Prostate gland (tissue), 2 donors: ENCODE data around the gene ZFAND3.

Experiments
- CTCF ChIP-seq, 4 experiments: fragments of 200-600 bp in 2 of 4; fragments of 450-650 bp in 2 of 4; sonication (generic) in 2 of 4; IDR thresholded peaks; 1 replicate in 3 of 4; 2 replicates in 1 of 4; pipeline ENCODE4 v1.5.1; 2016 to 2019; ENCODE audit warnings: antibody characterized with exemption in 4 of 4, mild to moderate bottlenecking in 2 of 4, moderate library complexity in 2 of 4
- POLR2A ChIP-seq: fragments of 450-650 bp; IDR thresholded peaks from one replicate; pipeline ENCODE4 v1.6.1; 2016; ENCODE audit warnings: antibody characterized with exemption, mild to moderate bottlenecking

DNA sequence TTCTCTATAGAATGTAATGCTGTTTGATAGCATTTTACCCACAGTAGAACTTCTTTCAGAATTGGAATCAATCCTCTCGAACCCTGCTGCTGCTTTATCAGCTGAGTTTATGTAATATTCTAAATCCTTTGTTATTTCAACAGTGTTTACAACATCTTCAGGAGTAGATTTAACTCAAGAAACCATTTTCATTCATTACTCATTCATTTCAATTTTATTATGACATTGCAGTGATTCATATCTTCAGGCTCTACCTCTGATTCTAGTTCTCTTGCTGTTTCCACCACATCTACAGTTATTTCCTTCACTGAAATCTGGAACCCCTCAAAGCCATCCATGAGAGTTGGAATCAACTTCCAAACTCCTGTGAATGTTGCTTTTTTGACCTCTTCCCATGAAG lies 93.7 kb downstream of the ZFAND3 start:
- no peak for TF ChIP-seq CTCF (IDR thresholded peaks at IDR 0.05)
- TF ChIP-seq POLR2A = no peak
